ENCODE measurements around the gene NOSIP.
A peak's percentile ranks its signal among the peaks of the same experiment; 100 is the strongest.

NOSIP gene

GRCh38 chr19:49512970-49513745 is 67.2 kb downstream of the NOSIP start:
- H3K27ac ChIP-seq: no peak overlapping the region
- TF ChIP-seq CTCF (conservative IDR thresholded peaks at IDR 0.05): no peak
- TF ChIP-seq ZFX (IDR thresholded peaks at IDR 0.05): no peak

DNA sequence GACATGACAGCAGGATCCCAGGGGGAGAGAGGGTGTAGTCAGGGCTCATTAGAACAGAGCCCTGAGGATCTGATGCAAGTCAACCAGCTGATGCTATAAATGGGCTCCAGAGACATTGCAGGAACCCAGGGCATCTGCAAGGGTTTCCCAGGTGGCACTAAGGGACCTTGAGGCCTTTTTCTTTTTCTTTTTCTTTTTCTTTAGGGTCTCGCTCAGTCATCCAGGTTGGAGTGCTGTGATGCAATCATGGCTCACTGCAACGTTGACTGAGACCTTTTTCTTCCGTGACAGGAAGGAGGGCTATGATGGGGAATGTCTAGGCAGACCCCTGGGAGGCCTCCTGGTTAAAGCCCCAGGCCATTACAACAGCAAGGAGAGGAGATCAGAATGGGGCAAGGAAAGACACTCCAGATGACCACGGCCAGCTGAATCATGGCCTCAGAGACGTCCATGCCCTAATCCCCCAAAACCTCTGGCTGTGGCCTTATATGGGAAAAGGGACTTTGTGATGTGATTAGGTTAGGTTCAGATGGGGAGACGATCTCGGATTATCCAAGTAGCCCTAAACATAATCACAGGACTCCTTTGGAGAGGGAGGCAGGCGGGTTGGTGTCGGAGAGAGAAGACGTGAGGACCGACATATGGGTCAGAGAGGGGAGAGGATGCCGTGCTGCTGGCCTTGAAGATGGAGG is 72.4 kb downstream of the NOSIP start:
- H3K27ac ChIP-seq: no peak overlapping the region
- TF ChIP-seq CTCF (conservative IDR thresholded peaks at IDR 0.05) (no peak), ZFX (IDR thresholded peaks at IDR 0.05) (no peak)

DNA sequence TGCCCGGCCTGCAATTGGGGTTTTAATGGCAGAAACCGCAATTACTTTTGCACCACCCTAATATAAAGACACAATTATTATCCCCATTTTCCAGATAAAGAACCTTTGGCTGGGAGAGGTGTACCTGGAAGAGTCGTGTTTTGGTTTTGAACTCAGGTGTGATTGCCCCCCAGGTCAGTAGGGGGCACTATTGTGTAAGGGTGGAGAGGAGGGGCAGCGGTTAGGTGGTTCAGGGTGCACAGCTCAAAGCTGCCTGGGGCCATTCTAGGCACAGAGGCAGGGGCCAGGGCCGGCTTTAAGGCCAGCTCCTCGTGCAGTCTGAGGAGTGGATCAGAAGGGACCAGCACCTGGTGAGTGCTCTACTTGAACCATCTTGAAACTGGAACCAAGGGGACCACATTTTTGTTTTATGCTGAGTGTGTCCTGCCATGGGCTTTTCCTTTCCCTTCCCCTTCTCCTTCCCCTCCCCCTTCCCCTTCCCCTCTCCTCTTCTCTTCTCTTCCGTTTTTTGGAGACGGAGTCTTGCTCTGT is 73.7 kb downstream of the NOSIP start:
- no peak overlapping the region for H3K27ac ChIP-seq

More for the DNA sequence above, 73.7 kb downstream of the NOSIP start:
- TF ChIP-seq ZFX (IDR thresholded peaks at IDR 0.05) (no peak), CTCF (conservative IDR thresholded peaks at IDR 0.05) (peak; percentile 95)

Measured in C4-2B (cell line).